ENCODE results near the gene MYL10. TPM values are rescaled to one million over a fixed set of nuclear protein-coding genes. Genes with fewer than 3 reads are reported as not detected.

The MYL10 gene
- total and polyA plus RNA-seq, 10 of the 15 experiments (the other 5 are each of a cell fraction or from before 2014, with no cell fraction given) = not detected

- ATAC-seq = peak; percentile 65
- H3K4me1 ChIP-seq (ENCODE audit: control insufficient read depth, insufficient read depth, low read length) = no peaks in the 10 kb centered on the region
- 0% methylated on average over 6 of the region's 6 CpGs for WGBS (ENCODE audit: insufficient coverage, insufficient replicate concordance, low lambda C conversion rate, missing lambda C conversion rate)
- H3K9me3 ChIP-seq (replicated peaks; ENCODE audit: control insufficient read depth, insufficient read depth, low read length) = no peaks in the 10 kb centered on the region
- no peak overlapping the region for H3K4me2 ChIP-seq (ENCODE audit: control insufficient read depth, insufficient read depth)
- intact Hi-C loops (cut with micrococcal nuclease; ENCODE audit: unreplicated experiment) = no loop called here
- H3K27me3 ChIP-seq (replicated peaks in 1 of 2; ENCODE audit: control insufficient read depth in 2 of 2, insufficient read depth in 2 of 2, low read length in 1 of 2) = peaks cover 4% of the 10 kb centered on the region in 2 experiments; a peak in 2 of 4 replicates
- ChIA-PET SMC1A (ENCODE audit: uncharacterized antibody, unreplicated experiment) (interaction anchor here (0.6 kb wide), 1 partner anchor 29 kb away, joined by 4 read pairs; no protein-coding TSS in a partner anchor), POLR2A (no interaction called here), RAD21 (ENCODE audit: unreplicated experiment) (no interaction called here), CTCF (no interaction called here)
- in situ Hi-C loops (cut with MboI) = no loop called here
- no peak for DNase-seq (ENCODE audit: low read depth, low spot score)
- no peaks in the 10 kb centered on the region for H3K79me2 ChIP-seq (ENCODE audit: control insufficient read depth, insufficient read depth, low read length)
- H3K27ac ChIP-seq (ENCODE audit: control insufficient read depth, insufficient read depth) = no peak overlapping the region
- no TSS peak for BruUV-seq (replicated peaks)
- no peaks in the 10 kb centered on the region for H3K36me3 ChIP-seq (ENCODE audit: control insufficient read depth in 2 of 2, insufficient read depth in 2 of 2, low read length in 1 of 2)
- no peak overlapping the region for H3K9ac ChIP-seq (ENCODE audit: control insufficient read depth, insufficient read depth, low read length)
- H2AFZ ChIP-seq (ENCODE audit: control insufficient read depth, low read depth, low read length) = no peak overlapping the region
- no peaks in the 10 kb centered on the region for H4K20me1 ChIP-seq (ENCODE audit: control insufficient read depth, insufficient read depth)
- no peak overlapping the region for H3K4me3 ChIP-seq
- no peak for FAIRE-seq
- TF ChIP-seq TCF12 (IDR thresholded peaks at IDR 0.05; ENCODE audit: low read depth, low read length) (no peak), LARP7 (IDR thresholded peaks at IDR 0.05) (no peak), ETV6 (conservative IDR thresholded peaks at IDR 0.05 in 1 of 2, IDR thresholded peaks at IDR 0.05 in 1 of 2; ENCODE audit: borderline replicate concordance in 1 of 2, low read depth in 1 of 2) (no peak), ZNF384 (IDR thresholded peaks at IDR 0.05; ENCODE audit: borderline replicate concordance, low read depth, low read length) (no peak), CHD4 (IDR thresholded peaks at IDR 0.05) (no peak), STAT3 (IDR thresholded peaks at IDR 0.05; ENCODE audit: low read depth, low read length) (no peak), RAD21 (IDR thresholded peaks at IDR 0.05; ENCODE audit: insufficient read depth, low read depth, low read length) (no peak), ZBED1 (IDR thresholded peaks at IDR 0.05; ENCODE audit: borderline replicate concordance) (no peak), SMAD1 (IDR thresholded peaks at IDR 0.05; ENCODE audit: low read depth, partially characterized antibody) (no peak), CBX5 (IDR thresholded peaks at IDR 0.05; ENCODE audit: low read depth) (no peak), SREBF1 (IDR thresholded peaks at IDR 0.05; ENCODE audit: low read length) (no peak), NFYA (IDR thresholded peaks at IDR 0.05; ENCODE audit: borderline replicate concordance, low read depth, low read length) (no peak), ZNF217 (IDR thresholded peaks at IDR 0.05) (no peak), BCLAF1 (IDR thresholded peaks at IDR 0.05) (no peak), SRF (IDR thresholded peaks at IDR 0.05; ENCODE audit: low read depth in 2 of 2, low read length in 2 of 2) (no peak), ZNF687 (IDR thresholded peaks at IDR 0.05) (no peak)
Measured at GRCh38 chr7:101628522-101628921, 574 bp downstream of the MYL10 start.
